H54 (cell line): ENCODE results near the gene FOSB.
A peak's percentile ranks its signal among the peaks of the same experiment; 100 is the strongest.

Experiments
- DNase-seq: peaks from one replicate; pipeline ENCODE4 v3.0.0; 2011; ENCODE audit warnings: low spot score, mixed read lengths; ENCODE audit not compliant: insufficient read length
- FAIRE-seq: peaks from 3 replicates; lab custom pipeline; 2011; peaks lifted over from hg19 to GRCh38; lab: Jason Lieb, UNC
- POLR2A ChIP-seq: IDR thresholded peaks from 2 replicates; pipeline ENCODE4 v1.6.1; 2011; ENCODE audit warnings: low read depth, mild to moderate bottlenecking, low read length

The FOSB gene

GRCh38 chr19:45477186-45477585 is 9.4 kb downstream of the FOSB start:
- TF ChIP-seq POLR2A: no peak
- no peak for FAIRE-seq
- DNase-seq: no peak

DNA sequence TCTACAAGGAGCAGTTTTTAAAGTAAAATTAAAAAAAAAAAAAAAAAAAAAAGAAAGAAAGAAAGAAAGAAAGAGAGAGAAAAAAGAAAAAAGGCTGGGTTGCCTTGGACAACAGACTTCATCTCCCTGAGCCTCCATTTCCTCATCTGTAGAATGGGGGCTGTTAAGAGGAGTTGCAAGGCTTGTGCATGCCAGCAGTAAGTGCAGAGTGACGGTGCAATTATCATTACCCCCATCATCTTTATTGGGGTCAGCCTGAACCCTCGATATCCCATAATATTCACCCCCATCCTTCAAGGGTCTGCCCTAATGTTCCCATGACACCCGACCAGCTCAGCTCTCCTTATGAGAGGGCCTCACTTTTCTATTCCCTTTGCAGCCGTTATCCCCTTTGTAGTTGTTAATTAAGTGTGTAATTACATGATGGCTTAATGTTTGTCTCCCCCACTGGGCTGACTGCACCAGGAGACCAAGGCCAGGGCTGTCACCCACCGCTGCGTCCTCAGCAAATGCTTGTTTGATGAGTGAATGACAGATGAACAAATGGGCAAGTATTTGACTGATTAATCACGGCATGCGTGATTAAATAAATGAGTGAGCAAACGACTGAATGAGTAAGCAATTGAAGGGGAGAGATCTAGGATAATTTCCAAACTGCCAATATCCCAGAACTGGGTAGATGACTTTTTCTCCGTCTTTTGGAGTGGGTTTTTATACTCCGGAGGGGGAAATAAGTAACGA is 10.1 kb downstream of the FOSB start:
- DNase-seq (no peak), FAIRE-seq (no peak)
- no peak for TF ChIP-seq POLR2A

DNA sequence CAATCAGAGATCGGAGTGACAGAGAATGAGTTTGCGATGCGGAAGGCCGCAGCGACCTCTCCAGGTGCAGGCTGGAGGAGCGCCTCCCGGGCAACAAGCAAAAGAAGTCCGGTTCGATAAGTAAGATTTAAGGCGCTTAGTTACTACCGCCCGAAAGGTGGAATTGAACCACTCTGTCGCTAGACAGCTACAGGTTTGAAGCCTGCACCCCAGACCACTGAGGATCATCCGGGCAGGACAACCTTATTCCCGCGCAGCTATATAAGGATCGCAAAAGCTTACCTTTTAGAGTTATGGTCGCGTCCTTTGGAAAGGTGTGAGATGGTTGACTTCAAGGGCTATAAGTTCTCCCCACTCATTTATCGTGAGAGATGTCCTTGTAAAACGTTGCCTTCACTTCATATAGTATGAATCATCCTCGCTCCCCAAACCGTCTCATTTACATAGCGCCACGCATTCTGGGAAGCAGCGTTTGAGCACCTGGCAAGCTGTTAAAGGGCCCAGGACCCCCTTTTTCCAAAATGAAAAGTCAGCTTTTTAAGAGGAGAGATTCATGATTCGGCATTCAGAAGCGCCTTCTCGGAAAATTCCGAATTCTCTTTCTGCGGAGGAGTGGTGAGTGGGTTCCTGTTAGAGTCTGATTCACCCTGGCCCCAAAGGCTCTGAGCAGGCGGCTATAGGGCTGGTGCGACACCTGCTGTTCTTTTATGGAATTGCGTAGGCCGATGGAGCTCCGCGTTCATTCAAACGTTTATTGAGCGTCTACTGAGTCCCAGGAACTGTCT is 10.8 kb downstream of the FOSB start:
- no peak for TF ChIP-seq POLR2A

GRCh38 chr19:45483033-45483432 is 15.2 kb downstream of the FOSB start:
- FAIRE-seq (no peak), DNase-seq (no peak)
- TF ChIP-seq POLR2A: no peak

More for the DNA sequence above, 10.8 kb downstream of the FOSB start:
- DNase-seq (no peak), FAIRE-seq (no peak)

GRCh38 chr19:45484273-45484945 is 16.6 kb downstream of the FOSB start:
- FAIRE-seq: no peak
- TF ChIP-seq POLR2A: no peak
- no peak for DNase-seq

- FAIRE-seq: peak; percentile 62
- TF ChIP-seq POLR2A: no peak
- DNase-seq: no peak
Measured at GRCh38 chr19:45485305-45486077, 17.7 kb downstream of the FOSB start.

- TF ChIP-seq POLR2A: no peak
- FAIRE-seq (no peak), DNase-seq (no peak)
Measured at GRCh38 chr19:45488708-45489107, 20.9 kb downstream of the FOSB start.

- no peak for DNase-seq
- no peak for FAIRE-seq
Measured at GRCh38 chr19:45489216-45489855, 21.5 kb downstream of the FOSB start.

GRCh38 chr19:45492137-45492626 is 24.4 kb downstream of the FOSB start:
- no peak for TF ChIP-seq POLR2A
- FAIRE-seq: no peak

More at GRCh38 chr19:45489216-45489855, 21.5 kb downstream of the FOSB start:
- TF ChIP-seq POLR2A: no peak

DNA sequence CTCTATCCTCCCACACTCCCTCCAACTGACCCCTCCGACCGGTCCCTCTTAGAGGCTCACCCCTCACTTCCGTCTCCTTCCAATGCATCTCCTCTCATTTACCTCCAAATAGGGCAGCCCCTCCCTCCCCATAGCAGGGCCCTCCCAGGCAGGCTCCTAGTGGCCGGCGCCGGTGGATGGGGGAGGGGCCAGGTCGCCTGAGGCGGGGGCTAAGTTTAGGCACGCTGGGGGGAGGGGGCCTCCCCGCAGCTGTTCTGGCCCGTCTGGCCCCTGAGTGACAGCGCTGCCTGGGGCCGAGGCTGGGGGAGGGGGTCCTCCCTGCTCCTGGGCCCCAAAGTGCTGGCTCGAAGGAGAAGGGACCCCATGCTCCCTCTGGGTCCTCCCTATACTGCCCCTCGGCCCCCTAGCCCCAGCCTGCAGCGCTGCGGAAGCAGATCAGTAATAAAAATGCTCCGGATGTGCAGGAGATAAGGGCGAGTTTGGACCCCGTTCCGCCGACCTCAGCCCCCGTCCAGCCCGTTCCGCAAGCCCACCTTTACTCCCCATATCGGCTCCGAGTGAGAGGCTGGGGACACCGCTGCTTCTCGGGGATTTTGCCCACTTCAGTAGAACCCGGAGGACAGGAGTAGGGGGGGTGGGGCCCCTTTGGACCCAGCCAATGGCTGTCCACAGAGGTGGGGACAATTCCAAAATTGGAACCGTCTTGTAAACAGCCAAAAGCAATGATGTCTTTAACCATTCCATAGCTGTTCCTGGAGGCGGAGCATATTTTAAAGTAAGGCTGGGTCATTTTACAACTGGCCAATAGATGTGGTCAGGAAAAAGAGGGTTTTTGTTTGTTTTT is 25.1 kb downstream of the FOSB start:
- no peak for DNase-seq
- FAIRE-seq: no peak

More at GRCh38 chr19:45492137-45492626, 24.4 kb downstream of the FOSB start:
- DNase-seq: no peak

GRCh38 chr19:45494261-45494916 is 26.6 kb downstream of the FOSB start:
- no peak for FAIRE-seq
- no peak for TF ChIP-seq POLR2A
- no peak for DNase-seq

More for the DNA sequence above, 25.1 kb downstream of the FOSB start:
- no peak for TF ChIP-seq POLR2A
